GM12878 (cell line): ENCODE data around the gene PPARD. TPM values are rescaled to one million over a fixed set of nuclear protein-coding genes. Genes with fewer than 3 reads are reported as not detected.

Experiments
- ATAC-seq: fragments of 200-7000 bp; cut with Tn5 transposase; 3 replicates; pipeline ENCODE4 v1.9.1; 2020; ENCODE audit warnings: mild to moderate bottlenecking, moderate library complexity
- BruUV-seq: library from RNA; stranded (reverse); fragments of 400-500 nt; replicated peaks from 2 replicates; lab custom pipeline; 2021; lab: Mats Ljungman, UMichigan
- CTCF ChIA-PET: fragments of 300-600 bp; sonication (Branson Sonifier 250); formaldehyde crosslinking; extraction: SDS; loops from one replicate; lab custom pipeline; 2021; ENCODE audit warnings: inconsistent platforms; lab: Yijun Ruan, JAX
- POLR2A ChIA-PET: fragments of 350-600 bp; formaldehyde crosslinking; extraction: SDS; loops from one replicate; lab custom pipeline; 2021; ENCODE audit warnings: inconsistent platforms; lab: Charles Lee
- RAD21 ChIA-PET: fragments of 300-600 bp; sonication (Branson Sonifier 250); formaldehyde crosslinking; loops from one replicate; lab custom pipeline; 2023; ENCODE audit warnings: antibody characterized with exemption; ENCODE audit not compliant: unreplicated experiment; lab: Charles Lee
- SMC1A ChIA-PET: fragments of 300-600 bp; sonication (Branson Sonifier 250); formaldehyde crosslinking; loops from one replicate; lab custom pipeline; 2023; ENCODE audit not compliant: unreplicated experiment, uncharacterized antibody; lab: Charles Lee
- DNase-seq: peaks from one replicate; pipeline ENCODE4 v3.0.0-alpha.2; 2011; ENCODE audit warnings: low read depth, low spot score
- FAIRE-seq: peaks from 3 replicates; lab custom pipeline; 2011; peaks lifted over from hg19 to GRCh38; lab: Jason Lieb, UNC
- H2AFZ ChIP-seq: 2 replicates; pipeline ENCODE4 v1.6.0; 2011; ENCODE audit warnings: low read depth, low read length, control low read depth; ENCODE audit not compliant: control insufficient read depth
- H3K27ac ChIP-seq: 2 replicates; pipeline ENCODE4 v1.5.1; 2011; ENCODE audit warnings: control low read depth; ENCODE audit not compliant: control insufficient read depth, insufficient read depth
- H3K27me3 ChIP-seq, 2 experiments: replicated peaks in 1 of 2; 2 replicates each; pipeline versions ENCODE4 v1.6.0 to v1.6.1; 2011; ENCODE audit warnings: low read length in 1 of 2; ENCODE audit not compliant: control insufficient read depth in 2 of 2, insufficient read depth in 2 of 2
- H3K36me3 ChIP-seq, 2 experiments: 2 replicates each; pipeline ENCODE4 v1.5.1; 2011; ENCODE audit warnings: low read length in 1 of 2; ENCODE audit not compliant: control insufficient read depth in 2 of 2, insufficient read depth in 2 of 2
- H3K4me1 ChIP-seq: 2 replicates; pipeline ENCODE4 v1.6.1; 2011; ENCODE audit warnings: mild to moderate bottlenecking, low read length, moderate library complexity, mixed read lengths; ENCODE audit not compliant: control insufficient read depth, insufficient read depth
- H3K4me2 ChIP-seq: 2 replicates; pipeline ENCODE4 v1.6.0; 2011; ENCODE audit warnings: control low read depth; ENCODE audit not compliant: control insufficient read depth, insufficient read depth
- H3K4me3 ChIP-seq: fragments of 200-600 bp; sonication (generic); 2 replicates; pipeline ENCODE4 v1.5.1; 2016
- H3K79me2 ChIP-seq: 2 replicates; pipeline ENCODE4 v1.6.0; 2011; ENCODE audit warnings: low read length; ENCODE audit not compliant: control insufficient read depth, insufficient read depth
- H3K9ac ChIP-seq: 2 replicates; pipeline ENCODE4 v1.8.0; 2011; ENCODE audit warnings: low read length, control low read depth, mixed read lengths; ENCODE audit not compliant: control insufficient read depth, insufficient read depth
- H3K9me3 ChIP-seq: replicated peaks from 3 replicates; pipeline ENCODE4 v1.5.1; 2011; ENCODE audit warnings: mild to moderate bottlenecking, low read length; ENCODE audit not compliant: control insufficient read depth, insufficient read depth
- H4K20me1 ChIP-seq: 2 replicates; pipeline ENCODE4 v1.6.0; 2011; ENCODE audit not compliant: control insufficient read depth, insufficient read depth
- CTCF ChIP-seq, 3 experiments: IDR thresholded peaks in 2 of 3; conservative IDR thresholded peaks in 1 of 3; 2 replicates each; pipeline ENCODE4 v1.5.1; 2011; ENCODE audit warnings: low read depth in 3 of 3, low read length in 3 of 3, mild to moderate bottlenecking in 3 of 3, control low read depth in 2 of 3, moderate library complexity in 2 of 3, inconsistent platforms in 1 of 3, mixed read lengths in 1 of 3; ENCODE audit not compliant: control insufficient read depth in 2 of 3, insufficient read depth in 1 of 3; ENCODE audit errors: extremely low read depth in 1 of 3
- EED ChIP-seq: sonication (generic); IDR thresholded peaks from 2 replicates; pipeline ENCODE4 v1.6.1; 2016; ENCODE audit warnings: antibody characterized with exemption, low read depth
- KLF5 ChIP-seq: fragments of 450-650 bp; IDR thresholded peaks from 2 replicates; pipeline ENCODE4 v1.6.1; 2014; ENCODE audit warnings: mild to moderate bottlenecking; ENCODE audit not compliant: partially characterized antibody
- SUPT20H ChIP-seq: IDR thresholded peaks from 2 replicates; pipeline ENCODE4 v1.6.1; 2011; ENCODE audit warnings: low read depth, mild to moderate bottlenecking, low read length, moderate library complexity, borderline replicate concordance; ENCODE audit not compliant: control insufficient read depth
- TARDBP ChIP-seq: IDR thresholded peaks from 2 replicates; pipeline ENCODE4 v1.6.1; 2016; ENCODE audit warnings: borderline replicate concordance
- TCF7 ChIP-seq: IDR thresholded peaks from 2 replicates; pipeline ENCODE4 v1.6.1; 2014; ENCODE audit warnings: antibody characterized with exemption, borderline replicate concordance
- USF1 ChIP-seq: IDR thresholded peaks from 2 replicates; pipeline ENCODE4 v1.6.1; 2011; ENCODE audit warnings: borderline replicate concordance, low read depth, mild to moderate bottlenecking, moderate library complexity, mixed read lengths, low read length; ENCODE audit not compliant: insufficient read depth; ENCODE audit errors: extremely low read length
- ZNF622 ChIP-seq: fragments of 450-650 bp; IDR thresholded peaks from 2 replicates; pipeline ENCODE4 v1.6.1; 2017; ENCODE audit warnings: mild to moderate bottlenecking, inconsistent platforms
- WGBS: methylation state at CpG from one replicate; pipeline ENCODE4 v1.1.6; 2016; ENCODE audit warnings: low lambda C conversion rate; ENCODE audit not compliant: insufficient replicate concordance, insufficient coverage; ENCODE audit errors: missing lambda C conversion rate; 5-methylcytosine and 5-hydroxymethylcytosine counted together
- in situ Hi-C: fragments of 300-500 bp; cut with MboI; formaldehyde crosslinking; loops from 9 replicates; pipeline ENCODE4 v1.14.3; 2018; ENCODE audit warnings: mixed read lengths
- intact Hi-C: fragments of 100-400 bp; cut with micrococcal nuclease; formaldehyde crosslinking; loops from one replicate; pipeline ENCODE4 v1.14.2; 2022; ENCODE audit not compliant: unreplicated experiment
- polyA plus RNA-seq, 11 experiments: library from polyadenylated mRNA; depleted of rRNA in 4 of 11; unstranded in 6 of 11; stranded (reverse) in 5 of 11; fragments of >200 nt; fragmentation: Nextera tagmentation in 4 of 11; fragmentation: Illumina TruSeq in 1 of 11; extraction: Ambion mirVana in 4 of 11; extraction: Trizol in 1 of 11; gene quantifications; 1 replicate in 1 of 11; 2 replicates in 10 of 11; pipeline versions ENCODE4 v1.2.1 to v1.2.3, GENCODE V29; 2011 to 2016; ENCODE audit warnings: inconsistent platforms in 2 of 11, missing spikeins in 2 of 11, low read depth in 1 of 11
- total RNA-seq, 4 experiments: library from RNA; depleted of rRNA in 3 of 4; stranded (reverse); fragments of >200 nt in 3 of 4; fragmentation: Illumina TruSeq in 1 of 4; extraction: Trizol in 1 of 4; gene quantifications; 2 replicates each; pipeline versions ENCODE4 v1.2.1 to v1.2.3, GENCODE V29; 2013 to 2021

The PPARD gene
- total and polyA plus RNA-seq, 10 of the 15 experiments (the other 5 are each of a cell fraction or from before 2014, with no cell fraction given), result 0.05 to 12.6 (median 6.7) TPM

DNA sequence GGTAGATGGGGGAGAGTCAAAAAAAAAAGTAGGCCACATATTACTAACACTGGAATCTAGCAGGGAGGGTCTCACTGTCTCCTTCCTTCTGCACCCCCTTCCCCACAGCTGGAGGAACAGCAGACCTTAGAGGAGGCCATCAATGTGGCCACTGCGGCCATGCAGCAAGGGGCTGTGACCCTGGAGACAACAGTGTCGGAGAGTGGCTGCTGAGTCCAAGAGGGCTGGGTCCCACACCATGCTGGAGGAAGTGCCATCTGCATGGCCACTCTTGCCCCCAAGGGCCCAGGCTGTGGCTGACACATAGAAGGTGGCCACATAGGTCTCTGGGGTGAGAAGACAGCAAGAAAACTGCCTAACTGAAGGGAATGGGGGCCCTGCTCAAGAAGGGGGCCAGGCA, 47.3 kb upstream of the PPARD start:
- intact Hi-C loops (loop anchor here (5.0 to 10.0 kb wide), 2 partner anchors 270 to 437 kb away; no protein-coding TSS in a partner anchor), in situ Hi-C loops (loop anchor here (5.0 kb wide), 2 partner anchors 37 to 172 kb away; partner anchors contain the start of gene RPL10A)
- peaks cover 7% of the 10 kb centered on the region for H3K4me1 ChIP-seq
- RAD21 ChIA-PET, result interaction anchor here (1.0 to 7.5 kb wide), 4 partner anchors 9 to 154 kb away, joined by 3 to 127 read pairs (median 18); partner anchors contain the start of gene PPARD
- DNase-seq, result no peak
- SMC1A ChIA-PET, result interaction anchor here (0.8 to 7.1 kb wide), 3 partner anchors 30 to 155 kb away, joined by 3 to 78 read pairs (median 4); partner anchors contain the start of gene FANCE
- no TSS peak for BruUV-seq
- FAIRE-seq, result no peak
- H3K27me3 ChIP-seq, result no peaks in the 10 kb centered on the region
- no peak overlapping the region for H2AFZ ChIP-seq
- peaks cover 24% of the 10 kb centered on the region for H3K79me2 ChIP-seq
- peaks cover 4 to 17% of the 10 kb centered on the region in 2 experiments; a peak in 3 of 4 replicates for H3K36me3 ChIP-seq
- CTCF ChIA-PET, result interaction anchor here (1.0 to 7.2 kb wide), 7 partner anchors 9 to 227 kb away, joined by 3 to 217 read pairs (median 22); partner anchors contain the start of gene FANCE
- POLR2A ChIA-PET, result no interaction called here
- no peak for TF ChIP-seq CTCF (IDR thresholded peaks at IDR 0.05 in 2 of 3, conservative IDR thresholded peaks at IDR 0.05 in 1 of 3; ENCODE audit: control insufficient read depth in 2 of 3, extremely low read depth in 1 of 3, insufficient read depth in 1 of 3, low read depth in 3 of 3, low read length in 3 of 3)
- TF ChIP-seq EED, result no peak
- no peak for TF ChIP-seq TARDBP
- TF ChIP-seq USF1, result no peak
- no peak for TF ChIP-seq SUPT20H
- TF ChIP-seq ZNF622, result no peak
- no peak for TF ChIP-seq KLF5
- TF ChIP-seq TCF7, result no peak
- no peak overlapping the region for H3K9ac ChIP-seq
- no peaks in the 10 kb centered on the region for H4K20me1 ChIP-seq
- WGBS, result 91% methylated on average over 2 of the region's 2 CpGs
- no peak overlapping the region for H3K4me3 ChIP-seq
- no peak for ATAC-seq
- H3K9me3 ChIP-seq, result no peaks in the 10 kb centered on the region
- no peak overlapping the region for H3K4me2 ChIP-seq
- no peak overlapping the region for H3K27ac ChIP-seq
